Measurements from ENCODE around the gene MAGI1.

Gene MAGI1

GRCh38 chr3:65438096-65438495 is 600.6 kb downstream of the MAGI1 start:
- peaks cover 4 to 30% (median 8%) of the 10 kb centered on the region in 3 donors for H3K36me3 ChIP-seq
- no peak for DNase-seq
- intact Hi-C loops (cut with DNase I; ENCODE audit: low total_unique reads), result no loop called here
- no peak overlapping the region for H3K4me3 ChIP-seq
- H3K27me3 ChIP-seq, result no peaks in the 10 kb centered on the region
- H3K9me3 ChIP-seq, result no peaks in the 10 kb centered on the region
- TF ChIP-seq, protein P1, sequence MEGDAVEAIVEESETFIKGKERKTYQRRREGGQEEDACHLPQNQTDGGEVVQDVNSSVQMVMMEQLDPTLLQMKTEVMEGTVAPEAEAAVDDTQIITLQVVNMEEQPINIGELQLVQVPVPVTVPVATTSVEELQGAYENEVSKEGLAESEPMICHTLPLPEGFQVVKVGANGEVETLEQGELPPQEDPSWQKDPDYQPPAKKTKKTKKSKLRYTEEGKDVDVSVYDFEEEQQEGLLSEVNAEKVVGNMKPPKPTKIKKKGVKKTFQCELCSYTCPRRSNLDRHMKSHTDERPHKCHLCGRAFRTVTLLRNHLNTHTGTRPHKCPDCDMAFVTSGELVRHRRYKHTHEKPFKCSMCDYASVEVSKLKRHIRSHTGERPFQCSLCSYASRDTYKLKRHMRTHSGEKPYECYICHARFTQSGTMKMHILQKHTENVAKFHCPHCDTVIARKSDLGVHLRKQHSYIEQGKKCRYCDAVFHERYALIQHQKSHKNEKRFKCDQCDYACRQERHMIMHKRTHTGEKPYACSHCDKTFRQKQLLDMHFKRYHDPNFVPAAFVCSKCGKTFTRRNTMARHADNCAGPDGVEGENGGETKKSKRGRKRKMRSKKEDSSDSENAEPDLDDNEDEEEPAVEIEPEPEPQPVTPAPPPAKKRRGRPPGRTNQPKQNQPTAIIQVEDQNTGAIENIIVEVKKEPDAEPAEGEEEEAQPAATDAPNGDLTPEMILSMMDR (IDR thresholded peaks at IDR 0.05), result no peak
- H3K4me1 ChIP-seq, result peaks cover 0 to 5% (median 0%) of the 10 kb centered on the region in 4 donors
- no peak overlapping the region for H3K27ac ChIP-seq

DNA sequence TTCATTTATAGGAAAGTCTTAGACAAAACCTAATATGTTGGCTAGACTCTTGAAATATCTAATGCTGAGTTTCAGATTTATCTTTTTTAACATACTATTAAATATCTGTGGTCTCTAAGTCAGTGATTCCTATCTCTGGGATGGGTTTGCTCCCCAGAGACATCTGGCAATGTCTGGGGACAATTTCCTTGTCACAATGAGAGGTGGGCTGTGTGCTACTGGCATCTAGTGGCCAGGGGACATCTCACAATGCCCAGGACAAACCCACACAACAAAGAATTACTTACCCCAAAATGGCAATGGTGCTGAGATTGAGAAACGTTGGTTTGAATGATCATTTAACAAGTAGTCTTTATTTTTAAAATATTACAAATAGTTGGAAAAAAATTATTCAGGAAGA is 602.1 kb downstream of the MAGI1 start:
- H3K27me3 ChIP-seq, result no peaks in the 10 kb centered on the region
- no peak for DNase-seq
- H3K27ac ChIP-seq, result no peak overlapping the region
- TF ChIP-seq, protein P1 (IDR thresholded peaks at IDR 0.05), result no peak
- no peaks in the 10 kb centered on the region for H3K9me3 ChIP-seq
- intact Hi-C loops (cut with DNase I; ENCODE audit: low total_unique reads), result no loop called here
- no peak overlapping the region for H3K4me3 ChIP-seq
- peaks cover 11 to 30% (median 21%) of the 10 kb centered on the region in 3 donors for H3K36me3 ChIP-seq
- H3K4me1 ChIP-seq, result peaks cover 0 to 5% (median 0%) of the 10 kb centered on the region in 4 donors

- no peak for DNase-seq
- TF ChIP-seq, protein P1 (IDR thresholded peaks at IDR 0.05), result no peak
- no peak overlapping the region for H3K27ac ChIP-seq
- H3K4me3 ChIP-seq, result no peak overlapping the region
- intact Hi-C loops (cut with DNase I; ENCODE audit: low total_unique reads), result no loop called here
- no peaks in the 10 kb centered on the region for H3K4me1 ChIP-seq
- H3K36me3 ChIP-seq, result peaks cover 27 to 50% (median 47%) of the 10 kb centered on the region in 3 donors
- no peaks in the 10 kb centered on the region for H3K27me3 ChIP-seq
- H3K9me3 ChIP-seq, result no peaks in the 10 kb centered on the region
These were observed 605.2 kb downstream of the MAGI1 start for GRCh38 chr3:65433480-65433879.

GRCh38 chr3:65432388-65433003 is 606.2 kb downstream of the MAGI1 start:
- H3K9me3 ChIP-seq, result no peaks in the 10 kb centered on the region
- TF ChIP-seq, protein P1 (IDR thresholded peaks at IDR 0.05), result no peak
- H3K27ac ChIP-seq, result no peak overlapping the region
- H3K36me3 ChIP-seq, result peaks cover 24 to 52% (median 39%) of the 10 kb centered on the region in 3 donors
- no peak for DNase-seq
- intact Hi-C loops (cut with DNase I; ENCODE audit: low total_unique reads), result no loop called here
- H3K27me3 ChIP-seq, result no peaks in the 10 kb centered on the region
- no peak overlapping the region for H3K4me3 ChIP-seq
- H3K4me1 ChIP-seq, result no peaks in the 10 kb centered on the region

DNA sequence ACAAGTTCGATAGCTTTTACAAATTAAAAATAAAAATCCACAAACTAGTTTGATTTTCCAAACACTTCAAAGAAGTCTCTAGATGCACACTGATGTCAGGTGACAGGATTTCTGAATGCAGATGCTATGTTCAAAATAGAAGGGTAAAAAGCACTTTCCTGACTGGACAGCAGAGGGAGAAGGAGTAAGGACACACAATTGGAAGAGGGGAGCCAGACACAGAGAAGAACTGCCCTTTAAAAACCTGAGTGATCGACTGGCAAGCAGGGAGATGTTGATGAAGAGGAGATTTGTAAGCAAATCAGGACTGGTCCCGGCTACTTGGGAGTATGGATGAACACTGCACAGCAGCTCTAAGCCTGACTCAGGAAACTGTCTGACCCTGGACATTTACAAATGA is 612.8 kb downstream of the MAGI1 start:
- Histone ChIP-seq H3K4me3 (no peak overlapping the region), H3K9me3 (no peaks in the 10 kb centered on the region), H3K27ac (no peak overlapping the region), H3K27me3 (no peaks in the 10 kb centered on the region), H3K36me3 (peaks cover 17 to 50% (median 22%) of the 10 kb centered on the region in 3 donors), H3K4me1 (no peaks in the 10 kb centered on the region)
- TF ChIP-seq, protein P1 (IDR thresholded peaks at IDR 0.05), result peak; percentile 8 to 9
- intact Hi-C loops (cut with DNase I; ENCODE audit: low total_unique reads), result no loop called here
- no peak for DNase-seq

Data from tibial artery (tissue), 4 donors.